Measurements from ENCODE around the gene PTRH1. TPM values are rescaled to one million over a fixed set of nuclear protein-coding genes. Genes with fewer than 3 reads are reported as not detected.

Gene PTRH1
- total RNA-seq, 1 experiment from 2014 or later, result 4.3 TPM

- no peaks in the 10 kb centered on the region for H3K36me3 ChIP-seq
- H3K27ac ChIP-seq, result no peak overlapping the region
- H3K9me3 ChIP-seq (replicated peaks), result no peaks in the 10 kb centered on the region
- H3K4me1 ChIP-seq, result no peaks in the 10 kb centered on the region
- peak in 1 of 2 experiments; percentile 58 for DNase-seq
- peaks cover 18% of the 10 kb centered on the region for H3K27me3 ChIP-seq
- no peak overlapping the region for H3K4me3 ChIP-seq
These were observed 36.0 kb upstream of the PTRH1 start for GRCh38 chr9:127751269-127752054.

- no peak overlapping the region for H3K4me3 ChIP-seq
- peaks cover 8% of the 10 kb centered on the region for H3K27me3 ChIP-seq
- no peak overlapping the region for H3K27ac ChIP-seq
These were observed 33.8 kb upstream of the PTRH1 start for GRCh38 chr9:127749090-127749787.

GRCh38 chr9:127746959-127747569, 31.6 kb upstream of the PTRH1 start:
- Histone ChIP-seq H3K27ac (no peak overlapping the region), H3K4me3 (no peak overlapping the region), H3K4me1 (no peaks in the 10 kb centered on the region), H3K9me3 (replicated peaks) (no peaks in the 10 kb centered on the region), H3K27me3 (no peaks in the 10 kb centered on the region), H3K36me3 (no peaks in the 10 kb centered on the region)
- DNase-seq, result no peak

More at GRCh38 chr9:127749090-127749787, 33.8 kb upstream of the PTRH1 start:
- DNase-seq, result no peak
- Histone ChIP-seq H3K36me3 (no peaks in the 10 kb centered on the region), H3K9me3 (replicated peaks) (no peaks in the 10 kb centered on the region), H3K4me1 (no peaks in the 10 kb centered on the region)

GRCh38 chr9:127744398-127745110, 29.1 kb upstream of the PTRH1 start:
- H3K4me1 ChIP-seq, result 0 out of 2 replicates have a peak, but pooled peaks cover 3% of the 10 kb centered on the region
- no peaks in the 10 kb centered on the region for H3K27me3 ChIP-seq
- DNase-seq, result no peak
- H3K4me3 ChIP-seq, result no peak overlapping the region
- no peaks in the 10 kb centered on the region for H3K36me3 ChIP-seq
- no peaks in the 10 kb centered on the region for H3K9me3 ChIP-seq (replicated peaks)
- H3K27ac ChIP-seq, result no peak overlapping the region

GRCh38 chr9:127742435-127743088, 27.1 kb upstream of the PTRH1 start:
- Histone ChIP-seq H3K27ac (no peak overlapping the region), H3K36me3 (no peaks in the 10 kb centered on the region), H3K9me3 (replicated peaks) (no peaks in the 10 kb centered on the region), H3K27me3 (no peaks in the 10 kb centered on the region), H3K4me3 (no peak overlapping the region), H3K4me1 (0 out of 2 replicates have a peak, but pooled peaks cover 3% of the 10 kb centered on the region)
- DNase-seq, result no peak

GRCh38 chr9:127741831-127742434, 26.5 kb upstream of the PTRH1 start:
- H3K27ac ChIP-seq, result no peak overlapping the region
- H3K4me3 ChIP-seq, result no peak overlapping the region
- no peaks in the 10 kb centered on the region for H3K9me3 ChIP-seq (replicated peaks)
- 0 out of 2 replicates have a peak, but pooled peaks cover 3% of the 10 kb centered on the region for H3K4me1 ChIP-seq
- no peaks in the 10 kb centered on the region for H3K36me3 ChIP-seq
- H3K27me3 ChIP-seq, result no peaks in the 10 kb centered on the region
- no peak for DNase-seq

- no peak overlapping the region for H3K4me3 ChIP-seq
- peaks cover 7% of the 10 kb centered on the region; the same call in 1 of the 2 replicates for H3K4me1 ChIP-seq
- no peak overlapping the region for H3K27ac ChIP-seq
- H3K36me3 ChIP-seq, result no peaks in the 10 kb centered on the region
- H3K9me3 ChIP-seq (replicated peaks), result no peaks in the 10 kb centered on the region
- no peaks in the 10 kb centered on the region for H3K27me3 ChIP-seq
- no peak for DNase-seq
These were observed 24.3 kb upstream of the PTRH1 start for GRCh38 chr9:127739614-127740330.

GRCh38 chr9:127738666-127739065, 23.2 kb upstream of the PTRH1 start:
- H3K27me3 ChIP-seq, result no peaks in the 10 kb centered on the region
- DNase-seq, result no peak
- peaks cover 7% of the 10 kb centered on the region; the same call in 1 of the 2 replicates for H3K4me1 ChIP-seq
- no peak overlapping the region for H3K4me3 ChIP-seq
- H3K36me3 ChIP-seq, result no peaks in the 10 kb centered on the region
- H3K9me3 ChIP-seq (replicated peaks), result no peaks in the 10 kb centered on the region
- H3K27ac ChIP-seq, result no peak overlapping the region

- no peaks in the 10 kb centered on the region for H3K36me3 ChIP-seq
- no peaks in the 10 kb centered on the region for H3K9me3 ChIP-seq (replicated peaks)
- peak in 1 of 2 experiments; percentile 32 for DNase-seq
- peaks cover 4% of the 10 kb centered on the region; the same call in 1 of the 2 replicates for H3K4me1 ChIP-seq
- H3K27me3 ChIP-seq, result no peaks in the 10 kb centered on the region
- H3K27ac ChIP-seq, result no peak overlapping the region
- no peak overlapping the region for H3K4me3 ChIP-seq
These were observed 20.2 kb upstream of the PTRH1 start for GRCh38 chr9:127735530-127736185.

- peak within 1 kb of the TSS; percentile 42; the same call in 1 of the 2 replicates for H3K27ac ChIP-seq
- no peaks in the 10 kb centered on the region for H3K9me3 ChIP-seq (replicated peaks)
- peaks cover 3% of the 10 kb centered on the region; the same call in 1 of the 2 replicates for H3K27me3 ChIP-seq
- H3K4me1 ChIP-seq, result peaks cover 4% of the 10 kb centered on the region; the same call in 1 of the 2 replicates
- DNase-seq, result peak; percentile 98 to 99
- no peaks in the 10 kb centered on the region for H3K36me3 ChIP-seq
- H3K4me3 ChIP-seq, result peak within 1 kb of the TSS; percentile 74
These were observed 19.5 kb upstream of the PTRH1 start, which contains the start of gene TOR2A for GRCh38 chr9:127734747-127735529. TOR2A (minus strand) TSS chr9:127735294; CDS start chr9:127735270, 24 bp downstream.

GRCh38 chr9:127734247-127734746, 18.8 kb upstream of the PTRH1 start:
- H3K36me3 ChIP-seq, result no peaks in the 10 kb centered on the region
- peaks cover 9% of the 10 kb centered on the region; the same call in 1 of the 2 replicates for H3K27me3 ChIP-seq
- no peaks in the 10 kb centered on the region for H3K9me3 ChIP-seq (replicated peaks)
- DNase-seq, result no peak
- H3K27ac ChIP-seq, result no peak overlapping the region
- H3K4me3 ChIP-seq, result peak overlapping the region; percentile 74
- H3K4me1 ChIP-seq, result peaks cover 4% of the 10 kb centered on the region; the same call in 1 of the 2 replicates

GRCh38 chr9:127733614-127734013, 18.2 kb upstream of the PTRH1 start:
- no peak overlapping the region for H3K4me3 ChIP-seq
- no peak overlapping the region for H3K27ac ChIP-seq
- H3K36me3 ChIP-seq, result no peaks in the 10 kb centered on the region

More at GRCh38 chr9:127733614-127734013, 18.2 kb upstream of the PTRH1 start:
- no peak for DNase-seq
- peaks cover 15% of the 10 kb centered on the region; the same call in 1 of the 2 replicates for H3K27me3 ChIP-seq
- peaks cover 4% of the 10 kb centered on the region; the same call in 1 of the 2 replicates for H3K4me1 ChIP-seq
- H3K9me3 ChIP-seq (replicated peaks), result no peaks in the 10 kb centered on the region

All from SJCRH30 (cell line).